ENCODE measurements around the gene MTG1. TPM values are rescaled to one million over a fixed set of nuclear protein-coding genes. Genes with fewer than 3 reads are reported as not detected.
"Not testable (repeated sequence)": the region's sequence is repeated elsewhere in the genome, so short reads cannot be mapped to it uniquely, and the experiment has no call there.

MTG1 gene
- total and polyA plus RNA-seq, 3 donors from 2014 or later: 72.9 to 84.8 (median 76.1) TPM

DNA sequence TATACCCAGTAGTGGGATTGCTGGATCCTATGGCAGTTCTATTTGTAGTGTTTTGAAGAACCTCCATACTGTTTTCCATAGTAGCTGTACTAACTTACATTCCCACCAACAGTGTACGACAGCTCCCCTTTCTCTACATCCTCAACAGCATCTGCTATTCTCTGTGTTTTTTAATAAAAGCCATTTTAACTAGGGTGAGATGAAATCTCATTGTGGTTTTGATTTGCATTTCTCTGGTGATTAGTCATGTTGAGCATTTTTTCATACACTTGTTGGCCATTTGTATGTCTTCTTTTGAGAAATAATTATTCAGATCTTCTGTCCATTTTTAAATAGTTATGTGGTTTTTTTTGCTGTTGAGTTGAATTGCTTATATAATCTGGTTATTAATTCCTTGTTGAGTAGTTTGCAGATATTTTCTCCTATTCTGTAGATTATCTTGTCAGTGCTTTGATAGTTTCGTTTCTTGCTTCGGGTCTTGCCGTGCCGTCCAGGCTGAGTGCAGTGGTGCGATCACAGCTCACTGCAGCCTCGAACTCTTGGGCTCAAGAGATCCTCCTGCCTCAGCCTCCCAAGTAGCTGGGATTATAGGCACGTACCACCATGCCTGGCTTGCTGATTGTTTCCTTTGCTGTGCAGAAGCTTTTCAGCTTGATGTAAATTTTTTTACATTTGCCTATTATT is 12.0 kb downstream of the MTG1 start:
- TF ChIP-seq POLR2A (IDR thresholded peaks at IDR 0.05): no peak
- TF ChIP-seq, protein P1, sequence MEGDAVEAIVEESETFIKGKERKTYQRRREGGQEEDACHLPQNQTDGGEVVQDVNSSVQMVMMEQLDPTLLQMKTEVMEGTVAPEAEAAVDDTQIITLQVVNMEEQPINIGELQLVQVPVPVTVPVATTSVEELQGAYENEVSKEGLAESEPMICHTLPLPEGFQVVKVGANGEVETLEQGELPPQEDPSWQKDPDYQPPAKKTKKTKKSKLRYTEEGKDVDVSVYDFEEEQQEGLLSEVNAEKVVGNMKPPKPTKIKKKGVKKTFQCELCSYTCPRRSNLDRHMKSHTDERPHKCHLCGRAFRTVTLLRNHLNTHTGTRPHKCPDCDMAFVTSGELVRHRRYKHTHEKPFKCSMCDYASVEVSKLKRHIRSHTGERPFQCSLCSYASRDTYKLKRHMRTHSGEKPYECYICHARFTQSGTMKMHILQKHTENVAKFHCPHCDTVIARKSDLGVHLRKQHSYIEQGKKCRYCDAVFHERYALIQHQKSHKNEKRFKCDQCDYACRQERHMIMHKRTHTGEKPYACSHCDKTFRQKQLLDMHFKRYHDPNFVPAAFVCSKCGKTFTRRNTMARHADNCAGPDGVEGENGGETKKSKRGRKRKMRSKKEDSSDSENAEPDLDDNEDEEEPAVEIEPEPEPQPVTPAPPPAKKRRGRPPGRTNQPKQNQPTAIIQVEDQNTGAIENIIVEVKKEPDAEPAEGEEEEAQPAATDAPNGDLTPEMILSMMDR (IDR thresholded peaks at IDR 0.05): no peak
- 96 to 97% methylated on average over 8 of the region's 8 CpGs for WGBS, 2 donors
- Histone ChIP-seq H3K4me3 (no peak overlapping the region), H3K27ac (no peak overlapping the region), H3K36me3 (ENCODE audit: low read depth, missing control alignments) (no peaks in the 10 kb centered on the region), H3K27me3 (no peaks in the 10 kb centered on the region), H3K9me3 (no peaks in the 10 kb centered on the region), H3K4me1 (peaks cover 8% of the 10 kb centered on the region)
- no peak for DNase-seq
- intact Hi-C loops (cut with DNase I; ENCODE audit: low total_unique reads): no loop called here

- intact Hi-C loops (cut with DNase I; ENCODE audit: low total_unique reads): no loop called here
- Histone ChIP-seq H3K4me3 (no peak overlapping the region), H3K27ac (no peak overlapping the region), H3K36me3 (ENCODE audit: low read depth, missing control alignments) (no peaks in the 10 kb centered on the region), H3K4me1 (no peaks in the 10 kb centered on the region), H3K27me3 (no peaks in the 10 kb centered on the region), H3K9me3 (no peaks in the 10 kb centered on the region)
- TF ChIP-seq POLR2A (IDR thresholded peaks at IDR 0.05): no peak
- TF ChIP-seq, protein P1 (IDR thresholded peaks at IDR 0.05): no peak
- 96 to 99% methylated on average over 7 of the region's 7 CpGs for WGBS, 2 donors
- DNase-seq: no peak
Observed at GRCh38 chr10:133411523-133412380, 17.8 kb downstream of the MTG1 start.

DNA sequence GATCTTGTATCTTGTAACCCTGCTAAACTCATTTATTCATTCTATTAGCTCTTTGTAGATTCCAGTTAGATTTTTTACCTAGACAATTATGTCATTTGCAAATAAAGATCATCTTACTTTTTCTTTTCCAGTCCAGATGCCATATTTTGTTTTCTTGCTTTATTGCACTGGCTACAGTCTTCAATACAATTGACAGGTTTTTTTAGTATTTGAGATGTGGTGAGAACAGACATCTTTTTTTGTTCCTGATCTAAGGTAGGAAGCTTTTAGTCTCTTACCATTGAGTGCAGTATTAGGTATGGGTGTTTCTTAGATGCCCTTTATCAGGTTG is 18.4 kb downstream of the MTG1 start:
- H3K27me3 ChIP-seq: no peaks in the 10 kb centered on the region
- TF ChIP-seq POLR2A (IDR thresholded peaks at IDR 0.05): no peak
- TF ChIP-seq, protein P1 (IDR thresholded peaks at IDR 0.05): no peak
- H3K36me3 ChIP-seq (ENCODE audit: low read depth, missing control alignments): no peaks in the 10 kb centered on the region
- no peak overlapping the region for H3K4me3 ChIP-seq
- no peak overlapping the region for H3K27ac ChIP-seq
- intact Hi-C loops (cut with DNase I; ENCODE audit: low total_unique reads): no loop called here
- H3K9me3 ChIP-seq: no peaks in the 10 kb centered on the region
- no peak for DNase-seq
- H3K4me1 ChIP-seq: no peaks in the 10 kb centered on the region

DNA sequence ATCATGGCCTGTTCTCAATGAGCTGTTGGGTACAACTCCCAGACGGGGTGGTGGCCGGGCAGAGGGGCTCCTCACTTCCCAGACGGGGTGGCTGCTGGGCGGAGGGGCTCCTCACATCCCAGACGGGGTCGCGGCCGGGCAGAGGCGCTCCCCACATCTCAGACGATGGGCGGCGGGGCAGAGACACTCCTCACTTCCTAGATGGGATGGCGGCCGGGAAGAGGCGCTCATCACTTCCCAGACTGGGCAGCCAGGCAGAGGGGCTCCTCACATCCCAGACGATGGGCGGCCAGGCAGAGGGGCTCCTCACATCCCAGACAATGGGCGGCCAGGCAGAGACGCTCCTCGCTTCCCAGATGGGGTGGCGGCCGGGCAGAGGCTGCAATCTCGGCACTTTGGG is 20.4 kb downstream of the MTG1 start:
- H3K9me3 ChIP-seq; H3K4me3 ChIP-seq; H3K27ac ChIP-seq; intact Hi-C loops (cut with DNase I; ENCODE audit: low total_unique reads); H3K4me1 ChIP-seq; H3K36me3 ChIP-seq (ENCODE audit: low read depth, missing control alignments); DNase-seq; H3K27me3 ChIP-seq: not testable (repeated sequence)
- WGBS, 2 donors: 98% methylated on average over 22 of the region's 23 CpGs; no CpG with 5 or more reads in 1 of the 2 donors

GRCh38 chr10:133415752-133416151 is 21.8 kb downstream of the MTG1 start:
- Histone ChIP-seq H3K27ac (no peak overlapping the region), H3K36me3 (ENCODE audit: low read depth, missing control alignments) (no peaks in the 10 kb centered on the region), H3K4me3 (no peak overlapping the region), H3K9me3 (no peaks in the 10 kb centered on the region), H3K4me1 (no peaks in the 10 kb centered on the region), H3K27me3 (no peaks in the 10 kb centered on the region)
- intact Hi-C loops (cut with DNase I; ENCODE audit: low total_unique reads): no loop called here
- TF ChIP-seq, protein P1 (IDR thresholded peaks at IDR 0.05): no peak
- TF ChIP-seq POLR2A (IDR thresholded peaks at IDR 0.05): no peak
- no peak for DNase-seq
- 91 to 95% methylated on average over 25 of the region's 25 CpGs for WGBS, 2 donors
